HEK293T (cell line): ENCODE data around the gene TTC7B.

ENCODE experiments used
- CTCF ChIA-PET: fragments of 350-600 bp; formaldehyde crosslinking; extraction: SDS; loops from one replicate; lab custom pipeline; 2021; ENCODE audit warnings: antibody characterized with exemption, inconsistent platforms; lab: Yijun Ruan, JAX
- POLR2A ChIA-PET: fragments of 350-600 bp; formaldehyde crosslinking; extraction: SDS; loops from one replicate; lab custom pipeline; 2020; ENCODE audit warnings: antibody characterized with exemption, inconsistent platforms; lab: Yijun Ruan, JAX
- DNase-seq: peaks from one replicate; pipeline ENCODE4 v3.0.0; 2012; ENCODE audit warnings: mixed read lengths; ENCODE audit errors: extremely low spot score
- ARNT ChIP-seq: fragments of 450-650 bp; IDR thresholded peaks from 2 replicates; pipeline ENCODE4 v1.6.1; 2017; ENCODE audit warnings: mild to moderate bottlenecking
- BHLHE40 ChIP-seq: fragments of 450-650 bp; IDR thresholded peaks from 2 replicates; pipeline ENCODE4 v1.6.1; 2016; ENCODE audit warnings: mild to moderate bottlenecking, moderate library complexity, borderline replicate concordance
- CTBP1 ChIP-seq: fragments of 450-650 bp; IDR thresholded peaks from 2 replicates; pipeline ENCODE4 v1.6.1; 2016; ENCODE audit warnings: borderline replicate concordance
- ELF4 ChIP-seq: fragments of 450-650 bp; IDR thresholded peaks from 2 replicates; pipeline ENCODE4 v1.6.1; 2017; ENCODE audit warnings: antibody characterized with exemption
- FOXA1 ChIP-seq: fragments of 450-650 bp; IDR thresholded peaks from 2 replicates; pipeline ENCODE4 v1.6.1; 2016; ENCODE audit warnings: mild to moderate bottlenecking
- FOXK2 ChIP-seq: fragments of 450-650 bp; IDR thresholded peaks from 2 replicates; pipeline ENCODE4 v1.6.1; 2016; ENCODE audit warnings: mild to moderate bottlenecking
- FOXM1 ChIP-seq: fragments of 450-650 bp; IDR thresholded peaks from 2 replicates; pipeline ENCODE4 v1.6.1; 2017; ENCODE audit warnings: mild to moderate bottlenecking, borderline replicate concordance
- HDGF ChIP-seq: fragments of 450-650 bp; IDR thresholded peaks from 2 replicates; pipeline ENCODE4 v1.6.1; 2017; ENCODE audit warnings: antibody characterized with exemption, borderline replicate concordance
- L3MBTL2 ChIP-seq: fragments of 450-650 bp; conservative IDR thresholded peaks from 2 replicates; pipeline ENCODE4 v1.6.1; 2016; ENCODE audit warnings: mild to moderate bottlenecking
- LEF1 ChIP-seq: fragments of 450-650 bp; IDR thresholded peaks from 2 replicates; pipeline ENCODE4 v1.6.1; 2017; ENCODE audit warnings: mild to moderate bottlenecking, borderline replicate concordance
- NFRKB ChIP-seq: fragments of 450-650 bp; IDR thresholded peaks from 2 replicates; pipeline ENCODE4 v1.6.1; 2016; ENCODE audit warnings: mild to moderate bottlenecking, moderate library complexity
- PKNOX1 ChIP-seq: fragments of 450-650 bp; IDR thresholded peaks from 2 replicates; pipeline ENCODE4 v1.6.1; 2016
- SP1 ChIP-seq: fragments of 450-650 bp; IDR thresholded peaks from 2 replicates; pipeline ENCODE4 v1.6.1; 2017
- SUZ12 ChIP-seq: fragments of 450-650 bp; IDR thresholded peaks from 2 replicates; pipeline ENCODE4 v1.6.1; 2016; ENCODE audit warnings: mild to moderate bottlenecking
- TARDBP ChIP-seq: fragments of 450-650 bp; IDR thresholded peaks from 2 replicates; pipeline ENCODE4 v1.6.1; 2016
- ZNF384 ChIP-seq: fragments of 450-650 bp; IDR thresholded peaks from 2 replicates; pipeline ENCODE4 v1.6.1; 2016

TTC7B gene

GRCh38 chr14:90489916-90490719 lies 326.1 kb downstream of the TTC7B start:
- ChIA-PET CTCF (no interaction called here), POLR2A (no interaction called here)
- DNase-seq: no peak
- TF ChIP-seq BHLHE40 (no peak), ARNT (no peak), CTBP1 (no peak), SUZ12 (no peak), L3MBTL2 (no peak), NFRKB (no peak), ELF4 (no peak), LEF1 (no peak), FOXA1 (no peak), TARDBP (no peak), FOXK2 (no peak)

- no peak for DNase-seq
- ChIA-PET CTCF (no interaction called here), POLR2A (no interaction called here)
- TF ChIP-seq CTBP1 (no peak), FOXA1 (no peak), ELF4 (no peak), NFRKB (no peak), SUZ12 (no peak), PKNOX1 (no peak), TARDBP (no peak)
Observed at GRCh38 chr14:90489306-90489705, 326.9 kb downstream of the TTC7B start.

GRCh38 chr14:90488256-90488655 lies 328.0 kb downstream of the TTC7B start:
- ChIA-PET POLR2A (no interaction called here), CTCF (no interaction called here)
- no peak for TF ChIP-seq ZNF384
- TF ChIP-seq LEF1: no peak
- DNase-seq: no peak

- TF ChIP-seq SP1 (no peak), FOXM1 (no peak), LEF1 (no peak), FOXA1 (no peak), BHLHE40 (no peak), HDGF (no peak)
- POLR2A ChIA-PET: no interaction called here
- CTCF ChIA-PET: no interaction called here
- no peak for DNase-seq
Observed at GRCh38 chr14:90487462-90487861, 328.8 kb downstream of the TTC7B start.

- ChIA-PET POLR2A (no interaction called here), CTCF (interaction anchor here (0.6 kb wide), 1 partner anchor 181 kb away, joined by 4 read pairs; no protein-coding TSS in a partner anchor)
- no peak for DNase-seq
- TF ChIP-seq LEF1 (no peak), CTBP1 (no peak), SUZ12 (no peak)
Observed at GRCh38 chr14:90487031-90487430, 329.2 kb downstream of the TTC7B start.

- no peak for DNase-seq
- TF ChIP-seq CTBP1: no peak
- TF ChIP-seq ARNT: no peak
- TF ChIP-seq SUZ12: no peak
- TF ChIP-seq LEF1: no peak
- no peak for TF ChIP-seq ELF4
- TF ChIP-seq ZNF384: no peak
- TF ChIP-seq SP1: no peak
- no peak for TF ChIP-seq FOXA1
- TF ChIP-seq FOXK2: no peak
- no peak for TF ChIP-seq BHLHE40
- TF ChIP-seq TARDBP: no peak
- ChIA-PET CTCF (no interaction called here), POLR2A (no interaction called here)
Observed at GRCh38 chr14:90484291-90484690, 331.9 kb downstream of the TTC7B start.

- TF ChIP-seq SP1 (no peak), ZNF384 (no peak), NFRKB (no peak), TARDBP (no peak), ELF4 (no peak), LEF1 (no peak), FOXA1 (no peak), CTBP1 (no peak), FOXM1 (no peak), HDGF (no peak), PKNOX1 (no peak)
- DNase-seq: no peak
- CTCF ChIA-PET: no interaction called here
- POLR2A ChIA-PET: no interaction called here
Observed at GRCh38 chr14:90483571-90483974, 332.7 kb downstream of the TTC7B start.

GRCh38 chr14:90483117-90483516 lies 333.1 kb downstream of the TTC7B start:
- no peak for TF ChIP-seq SUZ12
- TF ChIP-seq ZNF384: no peak
- TF ChIP-seq NFRKB: no peak
- TF ChIP-seq FOXK2: no peak
- TF ChIP-seq PKNOX1: no peak
- no peak for TF ChIP-seq CTBP1
- no peak for TF ChIP-seq HDGF
- ChIA-PET POLR2A (no interaction called here), CTCF (no interaction called here)
- no peak for DNase-seq
